MM.1S (cell line): ENCODE measurements around the gene ERCC5.

ENCODE experiments used
- DNase-seq: peaks from one replicate; pipeline ENCODE4 v3.0.0-alpha.2; 2015
- H2AFZ ChIP-seq: fragments of 300-600 bp; sonication (generic); 2 replicates; pipeline ENCODE4 v1.6.0; 2016; ENCODE audit warnings: antibody characterized with exemption, low read length
- H3F3A ChIP-seq: fragments of 300-600 bp; sonication (generic); 2 replicates; pipeline ENCODE4 v1.6.1; 2016; ENCODE audit warnings: mild to moderate bottlenecking, antibody characterized with exemption, low read length, moderate library complexity, mixed read lengths; ENCODE audit not compliant: insufficient read depth
- H3K27ac ChIP-seq: fragments of 300-600 bp; sonication (generic); 2 replicates; pipeline ENCODE4 v1.5.1; 2016; ENCODE audit warnings: mild to moderate bottlenecking, low read length
- H3K27me3 ChIP-seq: fragments of 300-600 bp; sonication (generic); replicated peaks from 2 replicates; pipeline ENCODE4 v1.6.0; 2016; ENCODE audit warnings: low read length; ENCODE audit not compliant: insufficient read depth
- H3K36me3 ChIP-seq: fragments of 300-600 bp; sonication (generic); replicated peaks from 2 replicates; pipeline ENCODE4 v1.6.1; 2016; ENCODE audit warnings: mild to moderate bottlenecking, low read length, mixed read lengths; ENCODE audit not compliant: insufficient read depth
- H3K4me1 ChIP-seq: fragments of 300-600 bp; sonication (generic); 2 replicates; pipeline ENCODE4 v1.6.1; 2016; ENCODE audit warnings: low read length, mixed read lengths
- H3K4me2 ChIP-seq: fragments of 300-600 bp; sonication (generic); 2 replicates; pipeline ENCODE4 v1.6.0; 2016; ENCODE audit warnings: low read depth, low read length
- H3K4me3 ChIP-seq: fragments of 300-600 bp; sonication (generic); 2 replicates; pipeline ENCODE4 v1.5.1; 2016; ENCODE audit warnings: low read length, mixed read lengths
- H3K79me2 ChIP-seq: fragments of 300-600 bp; sonication (generic); 2 replicates; pipeline ENCODE4 v1.6.1; 2016; ENCODE audit warnings: mixed run types, low read length, mixed read lengths
- H3K9ac ChIP-seq: fragments of 300-600 bp; sonication (generic); 2 replicates; pipeline ENCODE4 v1.6.1; 2016; ENCODE audit warnings: low read length, mixed read lengths
- H3K9me2 ChIP-seq: fragments of 300-600 bp; sonication (generic); replicated peaks from 2 replicates; pipeline ENCODE4 v1.6.1; 2016; ENCODE audit warnings: mild to moderate bottlenecking, low read length, mixed read lengths; ENCODE audit not compliant: insufficient read depth
- H3K9me3 ChIP-seq: fragments of 300-600 bp; sonication (generic); replicated peaks from 2 replicates; pipeline ENCODE4 v1.6.1; 2016; ENCODE audit warnings: mild to moderate bottlenecking, low read length, mixed read lengths; ENCODE audit not compliant: insufficient read depth
- H4K20me1 ChIP-seq: fragments of 300-600 bp; sonication (generic); 2 replicates; pipeline ENCODE4 v1.6.1; 2016; ENCODE audit warnings: mild to moderate bottlenecking, low read length, moderate library complexity, mixed read lengths; ENCODE audit not compliant: insufficient read depth
- EZH2 ChIP-seq: fragments of 300-600 bp; sonication (generic); optimal IDR thresholded peaks from 2 replicates; pipeline ENCODE3; 2017; ENCODE audit warnings: low read depth, mild to moderate bottlenecking, antibody characterized with exemption, low read length, mixed read lengths
- EZH2phosphoT487 ChIP-seq: fragments of 300-600 bp; sonication (generic); IDR thresholded peaks from 2 replicates; pipeline ENCODE4 v1.6.1; 2018; ENCODE audit warnings: antibody characterized with exemption, low read length
- TF ChIP-seq, protein P1 (sequence below): fragments of 300-600 bp; sonication (generic); IDR thresholded peaks from 2 replicates; pipeline ENCODE4 v1.5.1; 2016; ENCODE audit warnings: antibody characterized with exemption, low read length, mixed read lengths

The ERCC5 gene

DNA sequence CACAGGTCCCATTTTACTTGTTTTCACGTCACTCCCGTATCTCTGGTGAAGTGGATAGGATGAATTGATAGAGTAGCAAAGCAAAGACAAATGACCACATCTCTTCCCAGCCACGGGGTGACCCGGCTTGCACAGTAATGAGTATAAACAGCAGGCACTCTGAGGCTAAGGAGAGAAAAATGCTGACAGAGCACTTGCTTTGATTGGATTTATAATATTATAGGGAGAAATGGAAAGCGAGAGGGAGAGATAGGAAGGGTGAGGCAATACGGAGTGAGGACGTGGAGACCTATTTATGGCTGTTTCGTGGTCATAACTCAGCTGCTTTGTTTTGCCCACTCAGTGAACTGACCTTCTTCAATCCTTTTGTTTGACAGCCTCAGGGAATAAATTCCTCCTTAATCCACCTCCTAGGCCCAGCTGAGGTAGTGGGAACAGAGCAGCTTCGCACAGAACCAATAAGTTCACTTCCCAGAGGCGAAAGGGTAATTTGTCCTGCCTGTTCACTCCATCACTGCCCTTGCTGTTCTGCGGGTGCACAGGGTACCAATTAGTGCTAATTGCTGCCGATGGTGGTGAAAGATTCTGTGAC, 68.6 kb downstream of the ERCC5 start:
- H3F3A ChIP-seq: no peaks in the 10 kb centered on the region
- H3K79me2 ChIP-seq: no peaks in the 10 kb centered on the region
- no peaks in the 10 kb centered on the region for H3K9me3 ChIP-seq
- no peaks in the 10 kb centered on the region for H3K4me1 ChIP-seq
- H3K27ac ChIP-seq: no peak overlapping the region
- H3K27me3 ChIP-seq: no peaks in the 10 kb centered on the region
- H3K4me3 ChIP-seq: no peak overlapping the region
- H3K9me2 ChIP-seq: no peaks in the 10 kb centered on the region
- H3K4me2 ChIP-seq: no peak overlapping the region
- no peak overlapping the region for H3K9ac ChIP-seq
- no peak overlapping the region for H2AFZ ChIP-seq
- DNase-seq: no peak
- TF ChIP-seq, protein P1, sequence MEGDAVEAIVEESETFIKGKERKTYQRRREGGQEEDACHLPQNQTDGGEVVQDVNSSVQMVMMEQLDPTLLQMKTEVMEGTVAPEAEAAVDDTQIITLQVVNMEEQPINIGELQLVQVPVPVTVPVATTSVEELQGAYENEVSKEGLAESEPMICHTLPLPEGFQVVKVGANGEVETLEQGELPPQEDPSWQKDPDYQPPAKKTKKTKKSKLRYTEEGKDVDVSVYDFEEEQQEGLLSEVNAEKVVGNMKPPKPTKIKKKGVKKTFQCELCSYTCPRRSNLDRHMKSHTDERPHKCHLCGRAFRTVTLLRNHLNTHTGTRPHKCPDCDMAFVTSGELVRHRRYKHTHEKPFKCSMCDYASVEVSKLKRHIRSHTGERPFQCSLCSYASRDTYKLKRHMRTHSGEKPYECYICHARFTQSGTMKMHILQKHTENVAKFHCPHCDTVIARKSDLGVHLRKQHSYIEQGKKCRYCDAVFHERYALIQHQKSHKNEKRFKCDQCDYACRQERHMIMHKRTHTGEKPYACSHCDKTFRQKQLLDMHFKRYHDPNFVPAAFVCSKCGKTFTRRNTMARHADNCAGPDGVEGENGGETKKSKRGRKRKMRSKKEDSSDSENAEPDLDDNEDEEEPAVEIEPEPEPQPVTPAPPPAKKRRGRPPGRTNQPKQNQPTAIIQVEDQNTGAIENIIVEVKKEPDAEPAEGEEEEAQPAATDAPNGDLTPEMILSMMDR: no peak
- no peak for TF ChIP-seq EZH2phosphoT487
- TF ChIP-seq EZH2: no peak
- no peaks in the 10 kb centered on the region for H4K20me1 ChIP-seq
- no peaks in the 10 kb centered on the region for H3K36me3 ChIP-seq

DNA sequence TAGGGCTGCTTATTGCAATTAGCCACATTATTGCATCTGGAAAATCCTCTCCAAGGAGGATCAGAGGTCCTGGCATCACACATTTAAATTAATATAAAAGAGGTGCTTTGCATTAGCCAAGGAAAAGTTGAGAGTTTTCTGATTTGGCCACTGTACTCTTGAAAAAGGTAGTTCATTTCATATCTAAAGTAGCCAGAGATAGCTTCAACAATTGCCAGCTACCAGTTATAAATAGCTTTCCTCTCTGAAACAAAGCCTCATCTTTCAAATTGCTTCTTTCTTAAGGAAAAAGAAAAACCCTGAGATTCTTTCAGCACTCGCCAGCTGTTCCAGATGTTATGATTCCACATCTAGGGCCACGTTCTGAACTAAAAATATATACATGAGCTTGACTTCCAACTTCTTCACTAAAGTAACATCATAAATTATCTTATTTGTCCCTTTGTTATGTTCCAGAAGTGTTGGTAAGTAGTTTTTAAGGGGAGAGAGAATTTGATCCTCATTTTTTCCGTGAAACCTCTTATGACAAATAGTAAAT, 69.6 kb downstream of the ERCC5 start:
- no peak for DNase-seq
- no peak overlapping the region for H3K4me3 ChIP-seq
- H3F3A ChIP-seq: no peaks in the 10 kb centered on the region
- no peaks in the 10 kb centered on the region for H3K27me3 ChIP-seq
- no peaks in the 10 kb centered on the region for H3K9me3 ChIP-seq
- H3K4me2 ChIP-seq: no peak overlapping the region
- TF ChIP-seq EZH2 (no peak), EZH2phosphoT487 (no peak)
- TF ChIP-seq, protein P1: no peak
- H3K27ac ChIP-seq: no peak overlapping the region
- H3K9me2 ChIP-seq: no peaks in the 10 kb centered on the region
- no peaks in the 10 kb centered on the region for H3K36me3 ChIP-seq
- no peaks in the 10 kb centered on the region for H4K20me1 ChIP-seq
- H3K4me1 ChIP-seq: no peaks in the 10 kb centered on the region
- H2AFZ ChIP-seq: no peak overlapping the region
- H3K9ac ChIP-seq: no peak overlapping the region
- H3K79me2 ChIP-seq: no peaks in the 10 kb centered on the region

DNA sequence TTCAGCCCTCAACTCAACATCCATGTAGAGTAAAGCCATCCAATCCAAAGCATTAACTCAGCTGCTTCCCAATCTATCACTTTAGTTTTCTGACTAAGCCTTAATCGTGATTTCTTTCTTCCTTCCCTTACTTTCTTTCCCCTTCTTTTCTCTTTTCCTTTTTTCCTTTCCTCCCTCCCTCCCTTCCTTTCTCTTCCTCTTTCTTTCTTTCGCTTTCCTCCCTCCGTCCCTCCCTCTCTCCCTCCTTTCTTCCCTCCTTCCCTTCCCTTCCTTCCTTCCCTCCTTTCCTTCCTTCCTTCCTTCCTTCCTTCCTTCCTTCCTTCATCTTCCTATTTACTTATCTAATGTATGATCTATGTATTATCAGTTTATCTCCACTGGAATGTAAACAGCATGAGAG, 71.2 kb downstream of the ERCC5 start:
- Histone ChIP-seq H3K4me2 (no peak overlapping the region), H3K27ac (no peak overlapping the region), H3K79me2 (no peaks in the 10 kb centered on the region), H3F3A (no peaks in the 10 kb centered on the region), H4K20me1 (no peaks in the 10 kb centered on the region), H3K9me2 (no peaks in the 10 kb centered on the region), H3K27me3 (no peaks in the 10 kb centered on the region), H3K9ac (no peak overlapping the region), H3K4me1 (no peaks in the 10 kb centered on the region), H2AFZ (no peak overlapping the region), H3K9me3 (no peaks in the 10 kb centered on the region), H3K36me3 (no peaks in the 10 kb centered on the region), H3K4me3 (no peak overlapping the region)
- TF ChIP-seq EZH2: no peak
- no peak for TF ChIP-seq EZH2phosphoT487
- TF ChIP-seq, protein P1: no peak
- DNase-seq: no peak
